Tibial nerve (tissue), 4 donors: ENCODE results near the gene PTPRG. TPM values are rescaled to one million over a fixed set of nuclear protein-coding genes. Genes with fewer than 3 reads are reported as not detected.

Source experiments
- DNase-seq, 2 donors: peaks; one replicate each; pipeline ENCODE4 v3.0.0-alpha.2; 2019; ENCODE audit warnings: low spot score in 2 of 2
- H3K27ac ChIP-seq, 4 donors: fragments of 200-600 bp; sonication (generic) in 3 of 4; one replicate each; pipeline ENCODE4 v1.5.1; 2017 to 2019; ENCODE audit warnings: mild to moderate bottlenecking in 1 of 4
- H3K27me3 ChIP-seq, 2 donors: fragments of 200-600 bp; sonication (generic) in 1 of 2; one replicate each; pipeline versions ENCODE4 v1.5.1 to v1.6.0; 2017 to 2019
- H3K36me3 ChIP-seq, 3 donors: fragments of 200-600 bp; sonication (generic); one replicate each; pipeline ENCODE4 v1.5.1; 2018 to 2019
- H3K4me1 ChIP-seq, 4 donors: fragments of 200-600 bp; sonication (generic) in 3 of 4; one replicate each; pipeline ENCODE4 v1.5.1; 2017 to 2019
- H3K4me3 ChIP-seq, 4 donors: fragments of 200-600 bp; sonication (generic) in 3 of 4; one replicate each; pipeline ENCODE4 v1.5.1; 2017 to 2019; ENCODE audit warnings: mild to moderate bottlenecking in 1 of 4, moderate library complexity in 1 of 4
- H3K9me3 ChIP-seq, 4 donors: fragments of 200-600 bp; sonication (generic) in 3 of 4; one replicate each; pipeline ENCODE4 v1.5.1; 2017 to 2019
- EP300 ChIP-seq, 2 donors: sonication (generic); formaldehyde crosslinking; IDR thresholded peaks; one replicate each; pipeline ENCODE4 v1.6.1; 2017; ENCODE audit warnings: antibody characterized with exemption in 2 of 2, mild to moderate bottlenecking in 1 of 2
- POLR2A ChIP-seq, 2 donors: fragments of 450-650 bp; IDR thresholded peaks; one replicate each; pipeline ENCODE4 v1.6.1; 2017; ENCODE audit warnings: antibody characterized with exemption in 2 of 2, mild to moderate bottlenecking in 2 of 2, moderate library complexity in 2 of 2
- WGBS, 2 donors: methylation state at CpG; one replicate each; pipeline ENCODE4 v1.1.5; 2018; 5-methylcytosine and 5-hydroxymethylcytosine counted together
- total RNA-seq, 4 donors: library from RNA; depleted of rRNA; stranded (reverse); fragments of >200 nt; gene quantifications; one replicate each; pipeline ENCODE4 v1.1.0, GENCODE V29; 2016
- TF ChIP-seq, protein P1 (sequence below), 5 experiments: fragments of 200-600 bp in 3 of 5; fragments of 450-650 bp in 2 of 5; sonication (generic) in 3 of 5; IDR thresholded peaks; one replicate each; pipeline ENCODE4 v1.5.1; 2016 to 2019; ENCODE audit warnings: antibody characterized with exemption in 5 of 5, mild to moderate bottlenecking in 3 of 5, moderate library complexity in 2 of 5

The PTPRG gene
- total RNA-seq, 4 donors from 2014 or later, result 112 to 174 (median 121) TPM

DNA sequence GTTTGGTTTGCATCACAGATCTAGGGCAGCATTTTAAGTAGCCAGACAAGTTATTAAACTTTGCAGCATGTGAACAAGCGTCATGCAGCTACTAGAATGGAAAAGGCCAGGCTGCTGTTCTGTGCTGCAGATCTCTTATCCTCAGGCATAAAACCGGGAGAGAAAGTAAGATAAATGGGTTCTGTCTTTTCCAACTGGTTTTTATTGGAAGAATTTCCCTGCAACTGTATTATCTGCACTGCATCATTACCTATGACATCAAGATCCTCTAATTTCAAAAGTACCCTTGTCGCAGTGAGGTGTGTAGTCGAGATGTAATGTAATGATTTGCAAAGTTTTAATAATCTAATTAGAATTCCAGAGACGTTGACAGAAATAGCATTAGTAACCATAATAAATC is 571.6 kb downstream of the PTPRG start:
- Histone ChIP-seq H3K4me3 (no peak overlapping the region), H3K27ac (no peak overlapping the region), H3K9me3 (no peaks in the 10 kb centered on the region), H3K27me3 (no peaks in the 10 kb centered on the region), H3K36me3 (no peaks in the 10 kb centered on the region), H3K4me1 (peaks cover 0 to 30% (median 2%) of the 10 kb centered on the region in 4 donors)
- WGBS, 2 donors, result 74 to 78% methylated on average over 5 of the region's 5 CpGs
- TF ChIP-seq, protein P1, sequence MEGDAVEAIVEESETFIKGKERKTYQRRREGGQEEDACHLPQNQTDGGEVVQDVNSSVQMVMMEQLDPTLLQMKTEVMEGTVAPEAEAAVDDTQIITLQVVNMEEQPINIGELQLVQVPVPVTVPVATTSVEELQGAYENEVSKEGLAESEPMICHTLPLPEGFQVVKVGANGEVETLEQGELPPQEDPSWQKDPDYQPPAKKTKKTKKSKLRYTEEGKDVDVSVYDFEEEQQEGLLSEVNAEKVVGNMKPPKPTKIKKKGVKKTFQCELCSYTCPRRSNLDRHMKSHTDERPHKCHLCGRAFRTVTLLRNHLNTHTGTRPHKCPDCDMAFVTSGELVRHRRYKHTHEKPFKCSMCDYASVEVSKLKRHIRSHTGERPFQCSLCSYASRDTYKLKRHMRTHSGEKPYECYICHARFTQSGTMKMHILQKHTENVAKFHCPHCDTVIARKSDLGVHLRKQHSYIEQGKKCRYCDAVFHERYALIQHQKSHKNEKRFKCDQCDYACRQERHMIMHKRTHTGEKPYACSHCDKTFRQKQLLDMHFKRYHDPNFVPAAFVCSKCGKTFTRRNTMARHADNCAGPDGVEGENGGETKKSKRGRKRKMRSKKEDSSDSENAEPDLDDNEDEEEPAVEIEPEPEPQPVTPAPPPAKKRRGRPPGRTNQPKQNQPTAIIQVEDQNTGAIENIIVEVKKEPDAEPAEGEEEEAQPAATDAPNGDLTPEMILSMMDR (IDR thresholded peaks at IDR 0.05), result no peak
- TF ChIP-seq POLR2A (IDR thresholded peaks at IDR 0.05) (no peak), EP300 (IDR thresholded peaks at IDR 0.05) (no peak)
- DNase-seq, result no peak

DNA sequence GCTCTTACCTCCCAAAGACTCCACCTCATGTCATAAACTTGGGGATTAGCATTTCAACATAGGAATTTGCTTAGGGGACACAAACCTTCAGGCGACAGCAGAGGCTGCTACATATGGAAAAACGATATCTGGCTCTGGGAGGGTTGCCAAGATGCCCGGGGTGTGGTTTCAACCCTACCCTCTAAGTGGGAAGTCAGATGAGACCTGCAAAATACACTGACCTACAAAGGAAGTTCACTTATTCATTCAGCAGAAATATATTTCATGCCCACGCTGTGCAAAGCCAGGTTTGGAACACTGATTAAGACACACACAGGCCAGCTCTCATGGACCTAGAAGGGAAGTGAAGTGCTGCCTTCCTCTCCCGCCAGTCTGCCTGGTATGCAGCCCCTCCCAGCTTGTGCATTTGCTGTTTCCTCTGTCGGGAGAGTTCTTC is 572.7 kb downstream of the PTPRG start:
- no peaks in the 10 kb centered on the region for H3K27me3 ChIP-seq
- peak overlapping the region in 1 of 4 donors; percentile 28 for H3K27ac ChIP-seq
- no peak for TF ChIP-seq POLR2A (IDR thresholded peaks at IDR 0.05)
- TF ChIP-seq, protein P1 (IDR thresholded peaks at IDR 0.05), result no peak
- TF ChIP-seq EP300 (IDR thresholded peaks at IDR 0.05), result peak in 1 of 2 donors; percentile 57
- no peaks in the 10 kb centered on the region for H3K36me3 ChIP-seq
- no peaks in the 10 kb centered on the region for H3K9me3 ChIP-seq
- peaks cover 0 to 24% (median 2%) of the 10 kb centered on the region in 4 donors for H3K4me1 ChIP-seq
- DNase-seq, result peak in 1 of 2 donors; percentile 52
- 27 to 28% methylated on average over 6 of the region's 6 CpGs for WGBS, 2 donors
- no peak overlapping the region for H3K4me3 ChIP-seq

DNA sequence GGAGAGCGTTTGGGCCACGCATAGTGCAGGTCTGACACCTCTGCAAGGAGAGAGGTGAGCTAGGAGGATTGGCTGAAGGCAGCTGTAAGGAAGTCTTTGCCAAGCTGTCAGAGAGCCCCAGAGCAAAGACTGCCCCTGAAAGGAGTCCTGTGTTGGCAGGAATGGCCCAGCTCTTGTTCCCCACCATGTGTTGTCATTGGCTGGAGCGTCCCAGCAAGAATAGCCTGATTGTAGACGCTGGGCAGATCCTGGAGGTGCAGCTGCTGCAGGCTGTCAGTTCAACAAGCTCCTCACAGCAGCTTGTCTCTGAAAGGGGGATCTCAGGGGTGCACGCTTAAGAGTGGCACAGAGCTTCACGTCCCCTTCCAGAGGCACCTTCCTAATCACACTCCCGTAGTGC is 574.4 kb downstream of the PTPRG start:
- WGBS, 2 donors, result 72 to 76% methylated on average over 7 of the region's 7 CpGs
- peaks cover 0 to 24% (median 2%) of the 10 kb centered on the region in 4 donors for H3K4me1 ChIP-seq
- H3K27ac ChIP-seq, result no peak overlapping the region
- no peaks in the 10 kb centered on the region for H3K36me3 ChIP-seq
- no peak for DNase-seq
- TF ChIP-seq POLR2A (IDR thresholded peaks at IDR 0.05) (no peak), EP300 (IDR thresholded peaks at IDR 0.05) (no peak)
- TF ChIP-seq, protein P1 (IDR thresholded peaks at IDR 0.05), result no peak
- H3K27me3 ChIP-seq, result no peaks in the 10 kb centered on the region
- no peak overlapping the region for H3K4me3 ChIP-seq
- H3K9me3 ChIP-seq, result no peaks in the 10 kb centered on the region

DNA sequence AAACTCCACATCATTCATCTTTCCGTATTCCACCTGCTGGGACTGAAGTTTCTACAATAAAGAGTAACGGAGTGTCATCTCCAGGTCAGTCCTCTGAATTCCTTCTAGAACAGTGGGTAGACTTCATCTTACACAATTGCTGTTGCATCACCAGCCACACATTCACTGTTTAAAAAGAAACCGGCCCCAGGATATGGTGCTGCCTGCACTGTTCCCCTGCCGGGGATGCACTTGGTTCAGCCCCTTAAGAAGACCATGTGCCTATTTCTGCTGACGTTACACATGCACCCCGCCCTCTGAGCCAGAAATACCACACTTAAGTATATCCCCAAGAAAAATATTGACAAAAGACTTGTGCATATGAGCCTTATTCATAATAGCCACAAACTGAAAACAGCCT is 578.6 kb downstream of the PTPRG start:
- TF ChIP-seq, protein P1 (IDR thresholded peaks at IDR 0.05), result no peak
- TF ChIP-seq EP300 (IDR thresholded peaks at IDR 0.05) (no peak), POLR2A (IDR thresholded peaks at IDR 0.05) (no peak)
- Histone ChIP-seq H3K36me3 (no peaks in the 10 kb centered on the region), H3K4me1 (no peaks in the 10 kb centered on the region), H3K27ac (no peak overlapping the region), H3K9me3 (no peaks in the 10 kb centered on the region), H3K4me3 (no peak overlapping the region), H3K27me3 (no peaks in the 10 kb centered on the region)
- no peak for DNase-seq
- 69 to 77% methylated on average over 6 of the region's 6 CpGs for WGBS, 2 donors

DNA sequence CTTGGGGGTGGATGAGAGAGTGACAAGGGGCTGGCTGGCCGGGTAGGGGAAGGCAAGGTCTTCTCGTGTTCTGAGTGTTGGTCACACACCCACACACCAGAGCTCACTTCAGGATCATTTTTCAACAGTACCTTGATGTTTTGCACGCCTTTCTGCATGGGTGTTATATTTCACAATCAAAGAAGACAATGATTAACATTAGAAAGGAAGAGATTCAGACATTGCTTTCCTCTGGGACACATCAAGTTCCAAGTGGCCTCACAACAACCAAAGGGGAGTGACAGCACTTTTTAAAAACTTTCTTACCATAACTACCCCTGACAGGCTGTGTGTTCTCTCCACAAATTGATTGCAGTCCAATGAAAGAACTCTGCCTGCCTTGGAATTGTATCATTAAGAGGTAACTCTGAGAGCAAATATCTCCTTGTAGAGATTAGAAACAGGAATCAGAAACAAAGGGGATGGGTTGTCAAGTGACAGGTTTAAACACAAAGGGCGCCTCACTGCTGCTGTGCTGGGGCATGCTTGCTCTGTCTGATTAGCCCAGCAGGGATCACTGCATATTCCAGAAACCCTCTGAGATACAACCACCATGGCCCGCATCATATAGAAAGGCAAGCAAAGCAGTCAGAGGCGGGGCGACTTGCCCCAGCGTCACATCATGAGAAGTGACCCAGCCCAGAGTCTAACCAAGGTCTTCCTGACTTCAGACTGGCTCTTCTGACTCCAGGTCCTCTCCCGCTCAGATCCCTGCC is 581.1 kb downstream of the PTPRG start:
- no peaks in the 10 kb centered on the region for H3K27me3 ChIP-seq
- DNase-seq, result no peak
- TF ChIP-seq EP300 (IDR thresholded peaks at IDR 0.05) (no peak), POLR2A (IDR thresholded peaks at IDR 0.05) (no peak)
- TF ChIP-seq, protein P1 (IDR thresholded peaks at IDR 0.05), result no peak
- no peaks in the 10 kb centered on the region for H3K4me1 ChIP-seq
- no peaks in the 10 kb centered on the region for H3K36me3 ChIP-seq
- H3K9me3 ChIP-seq, result no peaks in the 10 kb centered on the region
- 87 to 88% methylated on average over 9 of the region's 9 CpGs for WGBS, 2 donors
- H3K4me3 ChIP-seq, result no peak overlapping the region
- no peak overlapping the region for H3K27ac ChIP-seq
